Measurements from ENCODE around the gene ASTE1.

ASTE1 gene

DNA sequence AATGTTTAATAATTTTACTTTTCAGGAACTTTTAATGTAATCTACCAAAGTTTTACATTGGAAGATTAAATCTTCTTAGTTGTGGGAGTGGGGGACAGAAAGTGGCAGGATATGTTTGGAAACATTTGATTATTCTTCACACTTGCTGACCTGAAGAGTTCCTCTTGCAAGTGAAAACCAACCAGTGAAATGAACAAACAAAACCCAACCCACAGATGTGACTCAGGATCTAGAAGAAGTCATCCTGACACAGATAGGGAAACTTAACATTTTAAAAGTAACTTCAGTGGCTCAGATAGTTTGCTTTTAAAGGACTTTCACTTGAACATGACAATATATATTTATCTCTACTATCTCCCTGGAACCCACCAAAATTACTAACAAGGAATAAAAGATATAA, 55.4 kb downstream of the ASTE1 start:
- Histone ChIP-seq H3K4me2 (ENCODE audit: low read depth, low read length, poor library complexity, severe bottlenecking) (no peak overlapping the region), H4K20me1 (ENCODE audit: insufficient read depth, low read length, poor library complexity, severe bottlenecking) (no peaks in the 10 kb centered on the region), H3K4me1 (ENCODE audit: insufficient read depth, low read length, poor library complexity, severe bottlenecking) (no peaks in the 10 kb centered on the region), H3K9me3 (ENCODE audit: insufficient read depth, low read depth, low read length) (no peaks in the 10 kb centered on the region), H3K27me3 (ENCODE audit: insufficient read depth, low read length, poor library complexity, severe bottlenecking) (no peaks in the 10 kb centered on the region), H3F3A (ENCODE audit: low read depth) (no peaks in the 10 kb centered on the region), H3K36me3 (ENCODE audit: insufficient read depth, low read length) (peaks cover 68% of the 10 kb centered on the region), H3K79me2 (ENCODE audit: insufficient read depth, low read length) (no peaks in the 10 kb centered on the region), H3K9ac (ENCODE audit: low read depth, low read length, poor library complexity, severe bottlenecking) (no peak overlapping the region), H3K4me3 (ENCODE audit: low read length, poor library complexity, severe bottlenecking) (no peak overlapping the region), H3K9me2 (replicated peaks; ENCODE audit: low read depth, low read length) (no peaks in the 10 kb centered on the region), H2AFZ (ENCODE audit: low read length) (no peak overlapping the region)
- TF ChIP-seq EZH2phosphoT487 (IDR thresholded peaks at IDR 0.05; ENCODE audit: borderline replicate concordance) = no peak
- TF ChIP-seq, protein P1, sequence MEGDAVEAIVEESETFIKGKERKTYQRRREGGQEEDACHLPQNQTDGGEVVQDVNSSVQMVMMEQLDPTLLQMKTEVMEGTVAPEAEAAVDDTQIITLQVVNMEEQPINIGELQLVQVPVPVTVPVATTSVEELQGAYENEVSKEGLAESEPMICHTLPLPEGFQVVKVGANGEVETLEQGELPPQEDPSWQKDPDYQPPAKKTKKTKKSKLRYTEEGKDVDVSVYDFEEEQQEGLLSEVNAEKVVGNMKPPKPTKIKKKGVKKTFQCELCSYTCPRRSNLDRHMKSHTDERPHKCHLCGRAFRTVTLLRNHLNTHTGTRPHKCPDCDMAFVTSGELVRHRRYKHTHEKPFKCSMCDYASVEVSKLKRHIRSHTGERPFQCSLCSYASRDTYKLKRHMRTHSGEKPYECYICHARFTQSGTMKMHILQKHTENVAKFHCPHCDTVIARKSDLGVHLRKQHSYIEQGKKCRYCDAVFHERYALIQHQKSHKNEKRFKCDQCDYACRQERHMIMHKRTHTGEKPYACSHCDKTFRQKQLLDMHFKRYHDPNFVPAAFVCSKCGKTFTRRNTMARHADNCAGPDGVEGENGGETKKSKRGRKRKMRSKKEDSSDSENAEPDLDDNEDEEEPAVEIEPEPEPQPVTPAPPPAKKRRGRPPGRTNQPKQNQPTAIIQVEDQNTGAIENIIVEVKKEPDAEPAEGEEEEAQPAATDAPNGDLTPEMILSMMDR (conservative IDR thresholded peaks at IDR 0.05; ENCODE audit: low read length) = no peak

- Histone ChIP-seq H3K36me3 (ENCODE audit: insufficient read depth, low read length) (peaks cover 69% of the 10 kb centered on the region), H3K9me2 (replicated peaks; ENCODE audit: low read depth, low read length) (no peaks in the 10 kb centered on the region), H3K4me1 (ENCODE audit: insufficient read depth, low read length, poor library complexity, severe bottlenecking) (no peaks in the 10 kb centered on the region)
Observed at GRCh38 chr3:130969621-130970020, 57.0 kb downstream of the ASTE1 start.

GRCh38 chr3:130968221-130968620, 58.4 kb downstream of the ASTE1 start:
- Histone ChIP-seq H3K4me3 (ENCODE audit: low read length, poor library complexity, severe bottlenecking) (no peak overlapping the region), H4K20me1 (ENCODE audit: insufficient read depth, low read length, poor library complexity, severe bottlenecking) (no peaks in the 10 kb centered on the region), H3K79me2 (ENCODE audit: insufficient read depth, low read length) (no peaks in the 10 kb centered on the region), H3K36me3 (ENCODE audit: insufficient read depth, low read length) (peaks cover 76% of the 10 kb centered on the region), H3K9me2 (replicated peaks; ENCODE audit: low read depth, low read length) (no peaks in the 10 kb centered on the region), H3K9ac (ENCODE audit: low read depth, low read length, poor library complexity, severe bottlenecking) (no peak overlapping the region), H3K27me3 (ENCODE audit: insufficient read depth, low read length, poor library complexity, severe bottlenecking) (no peaks in the 10 kb centered on the region), H3K4me2 (ENCODE audit: low read depth, low read length, poor library complexity, severe bottlenecking) (no peak overlapping the region), H3K9me3 (ENCODE audit: insufficient read depth, low read depth, low read length) (no peaks in the 10 kb centered on the region), H2AFZ (ENCODE audit: low read length) (no peak overlapping the region), H3F3A (ENCODE audit: low read depth) (no peaks in the 10 kb centered on the region), H3K4me1 (ENCODE audit: insufficient read depth, low read length, poor library complexity, severe bottlenecking) (no peaks in the 10 kb centered on the region)
- TF ChIP-seq EZH2phosphoT487 (IDR thresholded peaks at IDR 0.05; ENCODE audit: borderline replicate concordance) = no peak
- TF ChIP-seq, protein P1 (conservative IDR thresholded peaks at IDR 0.05; ENCODE audit: low read length) = no peak

More at GRCh38 chr3:130969621-130970020, 57.0 kb downstream of the ASTE1 start:
- no peaks in the 10 kb centered on the region for H4K20me1 ChIP-seq (ENCODE audit: insufficient read depth, low read length, poor library complexity, severe bottlenecking)
- H3K4me3 ChIP-seq (ENCODE audit: low read length, poor library complexity, severe bottlenecking) = no peak overlapping the region
- no peaks in the 10 kb centered on the region for H3K27me3 ChIP-seq (ENCODE audit: insufficient read depth, low read length, poor library complexity, severe bottlenecking)
- no peaks in the 10 kb centered on the region for H3K9me3 ChIP-seq (ENCODE audit: insufficient read depth, low read depth, low read length)
- no peak overlapping the region for H3K9ac ChIP-seq (ENCODE audit: low read depth, low read length, poor library complexity, severe bottlenecking)
- no peak overlapping the region for H3K4me2 ChIP-seq (ENCODE audit: low read depth, low read length, poor library complexity, severe bottlenecking)
- TF ChIP-seq, protein P1 (conservative IDR thresholded peaks at IDR 0.05; ENCODE audit: low read length) = no peak
- TF ChIP-seq EZH2phosphoT487 (IDR thresholded peaks at IDR 0.05; ENCODE audit: borderline replicate concordance) = no peak
- no peak overlapping the region for H2AFZ ChIP-seq (ENCODE audit: low read length)
- H3F3A ChIP-seq (ENCODE audit: low read depth) = no peaks in the 10 kb centered on the region
- no peaks in the 10 kb centered on the region for H3K79me2 ChIP-seq (ENCODE audit: insufficient read depth, low read length)
